ENCODE measurements around the gene TTLL11. TPM values are rescaled to one million over a fixed set of nuclear protein-coding genes. Genes with fewer than 3 reads are reported as not detected.

Gene TTLL11
- total and polyA plus RNA-seq, 8 donors, result 5.4 to 11.6 (median 9.5) TPM

DNA sequence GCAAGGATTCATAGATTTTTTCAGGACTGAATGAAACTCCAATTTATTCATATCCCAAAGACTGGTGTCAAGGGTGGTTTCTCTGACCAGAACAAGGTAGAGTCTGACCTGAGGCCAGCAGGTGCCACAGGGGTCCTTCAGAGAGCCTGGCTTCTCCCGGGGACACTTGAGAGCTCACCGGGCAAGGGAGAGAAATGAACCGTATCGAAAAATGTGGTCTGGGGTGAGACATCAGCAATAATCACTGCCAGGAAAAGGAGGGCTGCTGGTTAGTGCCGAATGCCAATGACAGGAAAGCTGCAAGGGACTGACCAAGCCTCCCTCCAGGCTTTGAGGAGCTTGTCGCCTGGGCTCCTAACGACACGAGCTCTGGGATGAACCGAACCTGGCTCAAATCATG, 142.7 kb downstream of the TTLL11 start:
- H3K4me1 ChIP-seq, result no peaks in the 10 kb centered on the region
- TF ChIP-seq, protein P1, sequence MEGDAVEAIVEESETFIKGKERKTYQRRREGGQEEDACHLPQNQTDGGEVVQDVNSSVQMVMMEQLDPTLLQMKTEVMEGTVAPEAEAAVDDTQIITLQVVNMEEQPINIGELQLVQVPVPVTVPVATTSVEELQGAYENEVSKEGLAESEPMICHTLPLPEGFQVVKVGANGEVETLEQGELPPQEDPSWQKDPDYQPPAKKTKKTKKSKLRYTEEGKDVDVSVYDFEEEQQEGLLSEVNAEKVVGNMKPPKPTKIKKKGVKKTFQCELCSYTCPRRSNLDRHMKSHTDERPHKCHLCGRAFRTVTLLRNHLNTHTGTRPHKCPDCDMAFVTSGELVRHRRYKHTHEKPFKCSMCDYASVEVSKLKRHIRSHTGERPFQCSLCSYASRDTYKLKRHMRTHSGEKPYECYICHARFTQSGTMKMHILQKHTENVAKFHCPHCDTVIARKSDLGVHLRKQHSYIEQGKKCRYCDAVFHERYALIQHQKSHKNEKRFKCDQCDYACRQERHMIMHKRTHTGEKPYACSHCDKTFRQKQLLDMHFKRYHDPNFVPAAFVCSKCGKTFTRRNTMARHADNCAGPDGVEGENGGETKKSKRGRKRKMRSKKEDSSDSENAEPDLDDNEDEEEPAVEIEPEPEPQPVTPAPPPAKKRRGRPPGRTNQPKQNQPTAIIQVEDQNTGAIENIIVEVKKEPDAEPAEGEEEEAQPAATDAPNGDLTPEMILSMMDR (IDR thresholded peaks at IDR 0.05), result no peak
- ATAC-seq, result no peak
- no peaks in the 10 kb centered on the region for H3K9me3 ChIP-seq
- DNase-seq, result no peak
- no peaks in the 10 kb centered on the region for H3K27me3 ChIP-seq
- no peak overlapping the region for H3K27ac ChIP-seq
- intact Hi-C loops (cut with DNase I), result no loop called here
- H3K36me3 ChIP-seq, result no peaks in the 10 kb centered on the region
- no peak overlapping the region for H3K4me3 ChIP-seq

DNA sequence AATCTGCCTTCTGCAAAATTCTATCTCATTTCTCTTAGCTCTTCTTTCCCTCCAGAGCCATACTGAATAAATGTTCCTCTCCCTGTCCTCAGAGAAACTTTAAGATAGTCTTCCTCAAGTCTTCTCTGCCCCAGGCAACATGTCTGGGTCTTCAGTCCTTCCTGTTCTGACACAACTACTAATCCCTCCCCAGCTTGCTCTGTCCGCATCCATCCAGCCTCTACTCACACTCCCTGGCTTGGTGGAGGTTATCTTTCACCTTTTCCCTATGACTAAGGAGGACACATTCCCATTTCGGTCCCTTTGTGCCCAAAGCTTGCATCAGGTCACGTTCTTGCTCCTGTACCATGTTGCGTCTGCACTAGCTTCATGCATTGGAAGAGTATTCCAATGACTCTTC, 143.3 kb downstream of the TTLL11 start:
- H3K27me3 ChIP-seq, result no peaks in the 10 kb centered on the region
- intact Hi-C loops (cut with DNase I), result no loop called here
- no peaks in the 10 kb centered on the region for H3K9me3 ChIP-seq
- H3K4me1 ChIP-seq, result no peaks in the 10 kb centered on the region
- ATAC-seq (no peak), DNase-seq (no peak)
- no peaks in the 10 kb centered on the region for H3K36me3 ChIP-seq
- no peak overlapping the region for H3K27ac ChIP-seq
- TF ChIP-seq, protein P1 (IDR thresholded peaks at IDR 0.05), result no peak
- no peak overlapping the region for H3K4me3 ChIP-seq

DNA sequence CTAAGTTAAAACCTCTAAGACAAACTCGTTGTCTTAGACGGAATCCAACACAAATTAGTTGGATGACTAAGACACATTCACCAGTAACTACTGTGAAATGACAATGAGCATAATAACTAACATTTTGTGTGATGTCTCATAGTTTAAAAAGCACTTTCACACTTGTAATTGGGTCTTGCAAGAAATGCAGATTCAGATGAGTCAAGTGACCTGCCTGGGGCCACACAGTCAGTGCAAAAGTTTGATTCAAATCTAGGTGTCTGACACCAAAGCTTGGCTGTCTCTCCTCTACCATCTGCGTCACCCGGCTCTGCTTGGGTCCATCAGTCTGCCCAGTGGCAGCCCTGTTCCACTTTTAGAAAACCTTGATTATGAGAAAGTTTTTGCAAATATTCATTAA, 143.7 kb downstream of the TTLL11 start:
- TF ChIP-seq, protein P1 (IDR thresholded peaks at IDR 0.05), result no peak
- intact Hi-C loops (cut with DNase I), result no loop called here
- DNase-seq (no peak), ATAC-seq (no peak)
- no peaks in the 10 kb centered on the region for H3K4me1 ChIP-seq
- no peaks in the 10 kb centered on the region for H3K27me3 ChIP-seq
- no peaks in the 10 kb centered on the region for H3K36me3 ChIP-seq
- H3K27ac ChIP-seq, result no peak overlapping the region
- no peak overlapping the region for H3K4me3 ChIP-seq
- no peaks in the 10 kb centered on the region for H3K9me3 ChIP-seq

DNA sequence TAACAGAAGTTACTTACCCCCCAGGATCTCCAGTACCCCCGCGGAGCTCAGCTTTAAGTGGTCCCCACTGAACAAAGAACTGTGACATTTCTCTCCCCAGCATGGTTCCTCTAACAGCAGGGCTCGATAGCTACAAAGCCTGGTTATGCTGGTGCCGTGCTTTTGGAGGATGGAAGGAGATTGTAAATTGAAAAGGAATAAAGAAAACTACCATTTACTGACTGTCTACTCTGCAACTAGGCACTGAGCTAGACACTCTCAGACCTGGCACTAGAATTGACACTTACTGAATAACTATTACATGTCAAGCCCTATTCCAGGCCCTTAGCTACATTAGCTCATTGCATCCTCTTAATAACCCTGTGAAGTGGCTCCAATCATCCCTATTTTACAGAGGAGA, 145.3 kb downstream of the TTLL11 start:
- no peak for DNase-seq
- intact Hi-C loops (cut with DNase I), result no loop called here
- Histone ChIP-seq H3K27me3 (no peaks in the 10 kb centered on the region), H3K36me3 (no peaks in the 10 kb centered on the region), H3K27ac (no peak overlapping the region), H3K4me3 (no peak overlapping the region), H3K9me3 (no peaks in the 10 kb centered on the region), H3K4me1 (no peaks in the 10 kb centered on the region)
- TF ChIP-seq, protein P1 (IDR thresholded peaks at IDR 0.05), result no peak
- ATAC-seq, result peak; percentile 53

DNA sequence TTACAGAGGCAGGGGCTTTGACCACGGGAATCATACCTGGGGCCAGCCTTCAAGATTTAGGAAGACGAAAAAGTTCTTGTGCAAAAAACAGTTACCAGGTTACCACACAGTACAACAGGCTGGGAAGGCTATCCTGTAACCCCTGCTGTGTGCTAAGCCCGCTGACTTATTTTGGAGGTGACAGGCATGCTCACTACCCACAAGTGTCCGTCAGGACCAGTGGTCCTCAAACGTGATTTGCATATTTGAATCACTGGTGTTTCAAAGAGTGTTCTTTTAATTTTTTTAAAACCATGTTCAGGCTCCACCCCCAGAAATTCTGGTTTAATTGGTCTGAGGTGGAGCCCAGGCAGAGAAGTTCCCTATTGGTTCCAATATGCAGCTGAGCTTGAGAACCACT, 146.6 kb downstream of the TTLL11 start:
- Histone ChIP-seq H3K4me1 (no peaks in the 10 kb centered on the region), H3K27ac (no peak overlapping the region), H3K27me3 (no peaks in the 10 kb centered on the region), H3K4me3 (no peak overlapping the region), H3K36me3 (no peaks in the 10 kb centered on the region), H3K9me3 (no peaks in the 10 kb centered on the region)
- TF ChIP-seq, protein P1 (IDR thresholded peaks at IDR 0.05), result no peak
- intact Hi-C loops (cut with DNase I), result no loop called here
- no peak for DNase-seq
- no peak for ATAC-seq
